ENCODE data around the gene SATB1.

Gene SATB1

GRCh38 chr3:18402239-18402799 lies 22.8 kb downstream of the SATB1 start:
- DNase-seq (ENCODE audit: low read depth in 4 of 4, low spot score in 1 of 4) = no peak

- DNase-seq (ENCODE audit: low read depth in 4 of 4, low spot score in 1 of 4) = no peak
Observed at GRCh38 chr3:18401300-18401961, 23.7 kb downstream of the SATB1 start.

DNA sequence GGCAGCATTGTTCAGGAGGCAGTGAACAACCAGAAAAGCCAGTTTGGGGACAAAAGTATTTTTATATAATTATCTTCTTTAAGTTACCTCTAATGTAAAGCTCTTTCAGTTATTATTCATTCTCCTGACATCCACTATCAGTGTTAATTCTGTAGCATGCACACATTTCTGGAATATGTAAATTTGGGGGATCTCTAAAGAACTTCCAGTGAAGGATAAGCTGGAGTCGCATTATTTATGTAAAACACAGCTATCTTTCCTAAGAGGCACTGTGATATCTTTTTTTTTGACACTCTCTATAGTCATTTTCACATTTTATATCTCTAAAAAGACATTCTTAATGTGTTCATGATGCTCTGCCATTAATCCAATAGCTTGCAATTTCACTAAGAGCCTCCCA lies 26.7 kb downstream of the SATB1 start:
- DNase-seq (ENCODE audit: low read depth in 4 of 4, low spot score in 1 of 4) = no peak

- DNase-seq (ENCODE audit: low read depth in 4 of 4, low spot score in 1 of 4) = no peak
Observed at GRCh38 chr3:18396428-18396827, 28.7 kb downstream of the SATB1 start.

DNA sequence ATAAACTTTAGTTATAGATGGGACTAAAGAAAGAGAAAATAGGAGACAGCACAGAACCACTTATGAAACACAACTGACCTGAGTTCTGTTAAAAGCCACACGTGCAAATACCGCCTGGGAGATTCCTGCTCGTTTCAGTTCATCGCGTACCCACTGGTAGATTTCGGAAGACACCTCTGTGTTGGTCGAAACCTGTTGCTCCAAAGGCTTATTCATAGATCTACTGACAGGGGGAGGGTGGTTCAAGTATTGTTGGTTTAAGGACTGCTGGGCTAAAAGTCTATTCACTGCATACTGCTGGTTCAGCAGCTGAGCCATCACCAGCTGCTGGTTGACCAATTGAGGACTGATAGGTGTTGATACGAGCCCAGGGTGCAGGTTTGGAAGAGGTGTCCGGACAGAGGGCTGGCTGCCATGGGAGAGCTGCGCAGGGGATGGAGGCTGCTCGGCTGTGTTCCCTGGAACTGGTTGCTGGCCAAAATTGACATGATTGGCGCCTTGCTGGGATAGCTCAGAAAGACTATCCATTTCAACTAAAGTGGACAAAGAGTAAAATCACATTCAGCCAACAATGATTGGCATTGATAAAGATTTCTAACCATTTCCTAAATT lies 30.6 kb downstream of the SATB1 start:
- no peak for DNase-seq (ENCODE audit: low read depth in 4 of 4, low spot score in 1 of 4)

DNA sequence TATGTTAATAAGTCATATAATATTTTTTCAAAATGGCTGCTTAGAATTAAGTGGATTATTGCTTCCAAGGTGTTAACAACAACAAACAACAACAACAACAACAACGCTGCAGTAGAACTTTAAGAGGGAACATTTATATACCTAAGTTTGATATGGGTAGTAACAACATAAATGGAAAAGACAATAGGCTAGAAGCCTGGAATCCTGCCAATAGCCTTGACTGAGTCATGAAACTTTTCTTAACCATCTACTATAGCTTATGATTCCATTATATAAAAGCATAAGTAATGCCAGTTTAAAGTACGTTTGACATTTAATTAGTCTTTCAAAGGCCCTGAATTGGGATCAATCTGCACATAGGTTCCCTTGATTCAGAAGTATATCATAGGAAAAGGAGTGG lies 31.2 kb downstream of the SATB1 start:
- DNase-seq (ENCODE audit: low read depth in 4 of 4, low spot score in 1 of 4) = no peak

DNA sequence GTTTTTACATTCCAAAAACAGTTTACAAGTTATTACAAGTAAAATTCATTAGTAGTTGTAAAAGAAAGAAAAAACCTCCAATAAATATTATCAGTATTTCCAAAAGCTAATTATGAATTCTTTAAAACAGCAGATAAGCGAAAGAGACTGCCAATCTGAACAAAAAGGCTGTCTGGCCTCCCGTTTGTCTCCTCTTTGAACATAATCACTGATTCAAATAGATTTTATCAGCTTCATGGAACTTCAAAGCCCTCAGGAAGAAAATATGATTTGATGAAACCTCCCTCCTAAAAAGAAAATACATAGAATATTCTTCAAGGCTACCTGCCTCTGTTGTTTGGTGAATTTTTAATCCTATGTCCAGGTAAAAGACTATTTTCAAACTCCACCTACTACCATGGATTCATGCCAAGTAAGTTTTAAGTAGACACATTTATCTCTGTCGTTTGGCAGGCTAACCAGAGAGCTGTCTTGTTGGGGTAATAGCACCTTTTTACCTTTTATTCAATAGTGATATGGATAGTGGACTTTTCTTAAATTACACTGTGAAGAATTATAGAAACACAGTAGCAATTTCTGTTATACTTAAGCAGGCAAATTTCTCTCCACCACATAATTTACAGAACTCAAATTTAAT lies 35.0 kb downstream of the SATB1 start:
- no peak for DNase-seq (ENCODE audit: low read depth in 4 of 4, low spot score in 1 of 4)

DNA sequence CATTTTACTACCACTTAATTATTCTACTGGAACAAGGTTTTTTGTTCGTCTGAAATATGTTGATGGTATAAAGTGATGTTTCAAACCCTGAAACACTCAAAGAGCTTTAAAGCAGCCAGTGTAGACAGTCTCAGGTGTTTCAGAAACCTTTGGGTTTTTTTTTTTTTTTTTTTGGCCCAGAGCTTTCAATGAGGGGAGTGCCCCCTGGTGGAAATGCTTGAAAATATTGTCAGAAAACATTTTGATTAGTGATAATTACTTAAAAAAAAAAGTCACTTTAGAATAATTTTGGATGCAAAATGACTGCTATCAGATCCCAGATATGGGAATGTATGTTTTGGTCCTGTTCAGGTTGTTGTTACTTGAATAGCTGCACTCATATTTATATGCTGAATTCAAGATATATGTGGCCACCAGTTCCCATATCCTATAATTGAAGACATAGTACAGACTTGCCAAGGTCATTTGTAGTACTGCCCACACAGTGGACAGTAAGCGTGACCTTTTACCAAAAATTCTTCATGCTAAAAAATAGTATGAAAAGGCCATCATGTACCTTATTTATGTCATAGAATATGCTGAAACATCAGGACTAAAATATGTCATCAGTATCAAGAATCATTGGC lies 35.9 kb downstream of the SATB1 start:
- DNase-seq (ENCODE audit: low read depth in 4 of 4, low spot score in 1 of 4) = no peak

DNA sequence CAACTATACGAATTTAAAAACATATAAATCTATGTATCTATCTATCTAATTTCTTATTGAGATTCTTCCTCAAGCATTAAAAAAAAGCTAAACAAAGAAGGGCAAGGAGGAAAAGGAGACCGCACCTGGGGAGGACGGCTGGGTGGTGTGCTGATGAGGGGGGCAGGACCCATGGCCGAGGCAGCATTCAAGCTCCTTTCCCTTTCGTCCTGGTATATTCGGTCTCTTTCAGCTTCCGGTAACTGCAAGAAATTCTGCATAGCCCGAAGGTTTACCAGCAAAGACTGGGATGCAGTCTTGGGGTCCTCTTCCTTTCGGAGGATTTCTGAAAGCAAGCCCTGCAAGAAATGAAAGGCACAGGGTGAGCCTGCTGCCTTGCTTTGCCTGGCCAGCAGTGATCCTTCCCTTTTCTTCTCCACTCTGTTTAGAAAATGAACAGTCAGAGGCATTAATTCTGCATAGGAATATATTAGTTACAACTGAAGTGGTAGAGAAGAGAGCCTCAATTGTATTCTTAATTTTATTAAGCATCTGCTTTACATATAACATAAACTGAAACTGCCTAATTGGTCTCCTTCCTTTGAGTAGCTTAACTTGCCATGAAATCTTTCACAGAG lies 38.8 kb downstream of the SATB1 start:
- DNase-seq (ENCODE audit: low read depth in 4 of 4, low spot score in 1 of 4) = no peak

DNA sequence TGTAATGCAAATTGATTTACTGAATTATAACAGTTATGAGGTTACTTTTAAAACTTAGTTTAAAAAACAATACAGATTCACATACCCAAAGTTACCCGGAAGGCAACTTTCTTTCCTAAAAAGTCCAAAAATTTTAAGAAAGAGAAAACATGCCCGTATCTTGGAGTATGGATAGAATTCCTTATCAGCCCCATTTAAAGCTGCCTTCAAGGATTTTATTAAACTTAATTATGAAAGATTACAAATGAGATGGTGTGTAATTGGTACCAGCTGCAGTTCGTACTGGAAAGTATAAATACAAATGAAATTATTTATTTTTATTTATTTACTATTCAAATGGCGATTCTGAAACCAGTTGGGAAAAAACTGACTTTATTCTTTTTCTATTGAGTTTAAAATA lies 39.4 kb downstream of the SATB1 start:
- DNase-seq (ENCODE audit: low read depth in 4 of 4, low spot score in 1 of 4) = no peak

GRCh38 chr3:18382760-18383369 lies 42.3 kb downstream of the SATB1 start:
- no peak for DNase-seq (ENCODE audit: low read depth in 4 of 4, low spot score in 1 of 4)

- DNase-seq (ENCODE audit: low read depth in 4 of 4, low spot score in 1 of 4) = no peak
Observed at GRCh38 chr3:18379647-18380046, 45.5 kb downstream of the SATB1 start.

DNA sequence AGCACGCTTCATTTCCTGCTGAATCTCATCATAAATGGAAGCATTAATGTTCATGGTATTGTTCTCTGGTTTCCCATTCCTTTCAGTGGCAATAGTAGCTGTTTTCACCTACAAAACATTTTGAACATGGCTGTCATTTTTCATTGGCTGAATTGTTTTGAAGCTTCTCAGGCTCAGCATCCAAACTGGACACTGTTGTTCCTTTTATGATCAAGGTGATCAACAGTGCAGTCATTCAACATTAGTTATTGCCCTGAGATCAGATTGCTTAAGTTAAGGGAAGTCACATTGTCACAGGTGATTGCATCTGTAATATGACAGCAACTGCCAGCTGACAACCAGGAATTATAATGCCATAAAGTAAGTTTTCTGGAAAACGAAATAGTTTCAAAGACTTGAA lies 46.9 kb downstream of the SATB1 start:
- DNase-seq (ENCODE audit: low read depth in 4 of 4, low spot score in 1 of 4) = no peak

DNA sequence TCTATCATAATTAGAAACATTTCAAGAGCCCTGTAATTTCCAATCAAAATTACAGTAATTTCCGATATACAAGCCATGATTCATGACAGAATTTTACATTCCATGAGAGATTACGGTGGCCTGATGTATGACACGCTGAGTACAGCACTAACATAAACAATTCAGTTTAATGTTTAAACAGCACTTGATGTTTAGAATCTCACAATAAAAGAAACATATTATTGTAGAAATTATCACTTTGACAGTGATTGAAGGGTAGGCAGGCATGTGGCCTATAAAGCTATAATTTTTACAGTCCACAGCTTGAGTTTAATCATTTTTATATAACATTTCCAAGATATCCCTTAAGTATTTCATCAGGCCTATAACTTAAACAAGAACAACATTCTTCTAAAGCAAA lies 48.5 kb downstream of the SATB1 start:
- DNase-seq (ENCODE audit: low read depth in 4 of 4, low spot score in 1 of 4) = no peak

GRCh38 chr3:18372786-18373405 lies 52.2 kb downstream of the SATB1 start:
- DNase-seq (ENCODE audit: low read depth in 4 of 4, low spot score in 1 of 4) = no peak

- no peak for DNase-seq (ENCODE audit: low read depth in 4 of 4, low spot score in 1 of 4)
Observed at GRCh38 chr3:18370672-18371071, 54.5 kb downstream of the SATB1 start.

DNA sequence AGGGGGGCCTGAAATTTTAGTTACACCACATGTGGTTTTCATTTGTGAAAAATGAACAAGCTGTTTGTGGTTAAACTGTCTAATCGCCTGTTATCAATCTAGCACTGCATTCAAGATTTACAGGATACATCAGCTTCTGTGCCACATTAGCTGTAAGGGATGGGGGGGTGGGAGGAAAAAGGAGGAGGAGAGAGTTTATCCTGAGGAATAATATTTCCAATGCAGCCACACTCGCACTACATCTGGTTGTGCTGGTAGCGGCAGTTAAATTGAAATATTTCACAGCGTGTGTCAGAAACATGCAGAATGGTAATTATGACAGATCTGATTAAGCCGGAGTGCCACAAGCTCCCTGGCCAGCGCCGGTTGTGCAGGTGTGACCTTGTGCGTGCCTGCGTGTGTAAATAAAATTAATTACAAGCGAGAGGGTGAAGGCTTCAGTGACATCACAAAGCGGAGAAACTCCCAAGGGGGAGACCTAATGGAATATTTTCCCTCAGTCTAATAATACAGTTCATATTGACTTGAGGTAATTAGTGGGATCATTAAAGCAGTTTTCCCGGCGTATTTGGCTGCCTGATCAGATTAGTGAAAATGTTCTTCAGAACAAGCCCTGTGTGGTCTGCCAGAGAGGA lies 55.5 kb downstream of the SATB1 start:
- DNase-seq (ENCODE audit: low read depth in 4 of 4, low spot score in 1 of 4) = no peak

- DNase-seq (ENCODE audit: low read depth in 4 of 4, low spot score in 1 of 4) = no peak
Observed at GRCh38 chr3:18366258-18366657, 58.9 kb downstream of the SATB1 start.

DNA sequence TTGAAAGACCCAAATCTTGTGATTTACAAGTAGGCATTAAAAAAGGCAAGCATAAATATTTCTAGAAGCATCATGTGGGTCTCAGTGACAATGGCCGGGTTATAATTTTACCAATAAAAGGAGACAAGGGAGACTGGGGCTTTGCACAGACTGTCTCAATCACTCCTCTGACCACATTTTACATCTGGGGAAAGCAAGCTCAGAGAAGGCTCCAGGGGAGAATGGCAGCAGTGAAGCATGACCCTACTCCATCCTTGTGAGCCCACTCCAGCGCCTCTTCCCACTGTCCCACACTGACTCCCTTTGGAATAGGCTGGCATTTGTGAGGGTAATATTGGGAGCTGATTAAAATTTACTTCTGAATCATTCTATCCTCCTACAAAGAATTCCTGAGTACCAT lies 61.8 kb downstream of the SATB1 start:
- no peak for DNase-seq (ENCODE audit: low read depth in 4 of 4, low spot score in 1 of 4)

- no peak for DNase-seq (ENCODE audit: low read depth in 4 of 4, low spot score in 1 of 4)
Observed at GRCh38 chr3:18357747-18358146, 67.4 kb downstream of the SATB1 start.

Data from stimulated activated CD4-positive, alpha-beta T cell treated with anti-CD3 and anti-CD28 coated beads, Interleukin-1b, Interleukin-23, amount 100 ng/mL, for 24 hours (primary cell).